Tongue (tissue), 2 donors: Measurements from ENCODE around the gene CTTNBP2. TPM values are rescaled to one million over a fixed set of nuclear protein-coding genes. Genes with fewer than 3 reads are reported as not detected.

Source experiments
- DNase-seq: peaks from one replicate; pipeline ENCODE4 v3.0.0-alpha.2; 2015
- total RNA-seq: library from RNA; depleted of rRNA; stranded (reverse); fragments of >200 nt; gene quantifications from one replicate; pipeline ENCODE4 v1.2.3, GENCODE V29; 2014

CTTNBP2 gene
- total RNA-seq, 1 donor from 2014 or later: 13.1 TPM

GRCh38 chr7:117824592-117824991, 48.6 kb downstream of the CTTNBP2 start:
- no peak for DNase-seq

GRCh38 chr7:117819558-117819957, 53.7 kb downstream of the CTTNBP2 start:
- no peak for DNase-seq

- DNase-seq: no peak
These were observed 55.0 kb downstream of the CTTNBP2 start for GRCh38 chr7:117818232-117818631.

- DNase-seq: no peak
These were observed 56.5 kb downstream of the CTTNBP2 start for GRCh38 chr7:117816727-117817126.

GRCh38 chr7:117811696-117812095, 61.5 kb downstream of the CTTNBP2 start:
- no peak for DNase-seq

GRCh38 chr7:117810642-117811512, 62.4 kb downstream of the CTTNBP2 start:
- DNase-seq: no peak

GRCh38 chr7:117809958-117810357, 63.3 kb downstream of the CTTNBP2 start:
- no peak for DNase-seq

GRCh38 chr7:117808910-117809705, 64.1 kb downstream of the CTTNBP2 start:
- DNase-seq: no peak

GRCh38 chr7:117808341-117808757, 64.9 kb downstream of the CTTNBP2 start:
- DNase-seq: no peak

- DNase-seq: no peak
These were observed 65.6 kb downstream of the CTTNBP2 start for GRCh38 chr7:117807676-117808075.

GRCh38 chr7:117806011-117806410, 67.2 kb downstream of the CTTNBP2 start:
- DNase-seq: no peak

GRCh38 chr7:117805241-117805640, 68.0 kb downstream of the CTTNBP2 start:
- no peak for DNase-seq

GRCh38 chr7:117803476-117803875, 69.8 kb downstream of the CTTNBP2 start:
- no peak for DNase-seq

GRCh38 chr7:117802660-117803059, 70.6 kb downstream of the CTTNBP2 start:
- DNase-seq: no peak

- no peak for DNase-seq
These were observed 72.4 kb downstream of the CTTNBP2 start for GRCh38 chr7:117800841-117801240.

- peak; percentile 17 for DNase-seq
These were observed 72.8 kb downstream of the CTTNBP2 start for GRCh38 chr7:117800406-117800805.

- no peak for DNase-seq
These were observed 76.4 kb downstream of the CTTNBP2 start for GRCh38 chr7:117796889-117797288.

GRCh38 chr7:117793976-117794375, 79.3 kb downstream of the CTTNBP2 start:
- DNase-seq: no peak

GRCh38 chr7:117793521-117793920, 79.7 kb downstream of the CTTNBP2 start:
- no peak for DNase-seq

- DNase-seq: no peak
These were observed 81.1 kb downstream of the CTTNBP2 start for GRCh38 chr7:117791877-117792780.

GRCh38 chr7:117790731-117791130, 82.5 kb downstream of the CTTNBP2 start:
- DNase-seq: no peak

- no peak for DNase-seq
These were observed 83.0 kb downstream of the CTTNBP2 start for GRCh38 chr7:117790251-117790650.
